ENCODE results near the gene COIL.
A peak's percentile ranks its signal among the peaks of the same experiment; 100 is the strongest.
"Not testable (repeated sequence)": the region's sequence is repeated elsewhere in the genome, so short reads cannot be mapped to it uniquely, and the experiment has no call there.

COIL gene

DNA sequence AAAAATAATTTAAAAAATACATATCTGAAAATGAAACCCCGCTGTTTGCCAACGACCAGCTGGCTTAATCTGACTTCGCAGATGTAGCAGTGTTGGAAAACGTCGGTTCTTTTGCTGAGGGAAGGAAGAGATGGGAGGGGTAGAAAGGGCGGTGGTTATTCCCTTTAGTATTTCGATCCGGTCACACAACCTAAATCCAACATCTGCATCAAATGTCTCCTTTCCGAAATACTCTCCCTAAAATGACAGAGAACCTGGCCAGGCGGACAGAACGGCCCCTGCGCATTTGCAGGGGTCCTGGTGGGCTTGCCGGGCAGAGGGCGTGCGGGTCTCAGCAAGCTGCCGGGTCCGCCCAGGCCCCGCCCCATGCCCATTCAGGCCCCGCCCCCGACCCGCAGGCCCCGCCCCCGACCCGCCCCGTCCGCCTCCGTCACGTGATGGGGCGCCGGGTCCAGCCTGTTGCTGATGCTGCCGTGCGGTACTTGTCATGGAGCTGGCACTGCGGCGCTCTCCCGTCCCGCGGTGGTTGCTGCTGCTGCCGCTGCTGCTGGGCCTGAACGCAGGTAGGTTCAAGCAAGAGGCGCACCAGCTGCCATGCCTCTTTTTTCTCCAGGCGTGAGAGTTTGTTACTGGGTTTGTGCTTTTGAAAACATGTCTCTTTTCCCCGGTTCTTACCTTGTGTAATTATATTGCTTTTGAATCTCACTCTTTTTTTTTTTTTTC is 17.0 kb upstream of the COIL start, which contains the start of gene SCPEP1:
Gene SCPEP1 (plus strand): TSS at position 459 of the 723 bp plus-strand sequence. CDS start 29 bp downstream, at position 488.
- DNase-seq: peak; percentile 72

DNA sequence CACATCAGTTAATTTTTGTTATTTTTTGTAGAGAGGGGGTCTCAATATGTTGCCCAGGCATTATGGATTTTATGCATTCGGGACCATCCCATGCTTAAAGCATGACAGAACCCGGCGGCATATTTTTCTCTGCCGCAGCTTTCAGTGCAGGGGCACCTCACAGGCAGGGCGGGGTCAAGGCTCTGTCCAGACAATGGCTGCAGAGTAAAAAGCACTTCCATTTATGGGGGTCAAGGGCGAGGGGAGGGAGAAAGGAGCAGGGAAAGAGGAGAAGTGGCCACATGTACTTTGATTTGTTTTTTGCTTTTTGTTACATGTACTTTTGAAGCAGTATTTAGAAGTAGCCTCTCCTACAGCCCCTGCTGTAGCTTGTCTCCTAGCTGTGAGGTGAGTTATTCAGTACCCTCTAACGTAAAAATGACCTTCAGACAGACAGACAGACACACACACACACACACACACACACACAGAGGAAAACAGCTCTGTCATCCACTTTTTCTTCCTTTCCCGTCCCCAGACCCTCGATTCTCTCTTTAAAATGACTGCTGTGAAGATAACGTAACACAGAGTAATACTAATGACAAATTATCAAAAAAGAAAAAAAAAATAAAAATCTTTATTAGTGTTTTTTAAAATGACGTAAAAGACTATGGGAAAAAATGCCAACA is 16.2 kb upstream of the COIL start:
- no peak for DNase-seq

DNA sequence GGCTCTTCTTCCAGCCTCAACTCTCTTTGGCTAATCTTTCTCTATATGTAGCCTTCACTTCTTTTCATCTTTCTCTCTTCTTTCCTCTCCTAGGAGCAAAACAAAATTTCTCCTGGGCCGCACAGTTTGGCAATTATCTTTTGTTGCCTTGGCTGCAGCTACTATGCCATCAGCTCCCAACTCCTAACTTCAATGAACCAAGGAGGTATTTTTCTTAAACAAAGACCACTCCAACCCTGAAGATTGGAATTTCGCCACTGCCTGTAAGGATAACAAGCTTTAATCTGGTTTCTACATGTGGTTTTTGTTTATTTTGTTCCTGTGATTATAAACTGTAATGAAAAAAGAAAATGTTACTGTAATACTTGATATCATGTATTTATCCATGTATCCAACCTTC is 14.8 kb upstream of the COIL start:
- no peak for DNase-seq

DNA sequence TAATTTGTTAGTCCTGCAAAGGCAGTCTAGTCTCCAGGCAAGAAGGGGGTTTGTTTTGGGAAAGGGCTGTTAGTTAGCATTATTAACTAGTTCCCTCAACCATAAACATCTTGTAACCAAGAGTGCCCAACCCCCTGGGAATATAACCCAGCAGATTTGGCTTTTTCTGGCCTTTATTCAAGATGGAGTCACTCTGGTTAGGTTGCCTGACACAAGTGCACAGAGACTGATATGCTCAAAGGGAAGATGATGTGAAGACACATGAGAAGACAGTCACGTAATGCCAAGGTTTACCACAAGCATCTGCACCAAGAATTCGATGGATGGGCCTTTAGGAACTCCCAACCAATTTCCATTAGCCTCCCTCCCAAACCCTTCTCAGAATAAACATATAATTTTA is 13.2 kb upstream of the COIL start:
- DNase-seq: no peak

DNA sequence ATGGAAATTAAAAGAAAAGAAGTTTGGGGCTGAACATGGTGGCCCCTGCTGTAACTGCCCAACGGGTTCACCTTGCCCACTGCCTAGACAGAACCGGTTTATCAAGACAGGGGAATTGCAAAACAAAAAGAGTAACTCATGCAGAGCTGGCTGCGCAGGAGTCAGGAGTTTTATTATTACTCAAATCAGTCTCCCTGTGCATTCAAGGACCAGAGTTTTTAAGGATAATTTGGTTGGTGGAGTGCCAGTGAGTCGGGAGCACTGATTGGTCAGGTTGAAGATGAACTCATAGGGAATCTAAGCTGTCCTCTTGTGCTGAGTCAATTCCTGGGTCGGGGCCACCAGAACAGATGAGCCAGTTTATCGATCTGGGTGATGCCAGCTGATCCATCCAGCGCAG is 12.7 kb upstream of the COIL start:
- DNase-seq: no peak

DNA sequence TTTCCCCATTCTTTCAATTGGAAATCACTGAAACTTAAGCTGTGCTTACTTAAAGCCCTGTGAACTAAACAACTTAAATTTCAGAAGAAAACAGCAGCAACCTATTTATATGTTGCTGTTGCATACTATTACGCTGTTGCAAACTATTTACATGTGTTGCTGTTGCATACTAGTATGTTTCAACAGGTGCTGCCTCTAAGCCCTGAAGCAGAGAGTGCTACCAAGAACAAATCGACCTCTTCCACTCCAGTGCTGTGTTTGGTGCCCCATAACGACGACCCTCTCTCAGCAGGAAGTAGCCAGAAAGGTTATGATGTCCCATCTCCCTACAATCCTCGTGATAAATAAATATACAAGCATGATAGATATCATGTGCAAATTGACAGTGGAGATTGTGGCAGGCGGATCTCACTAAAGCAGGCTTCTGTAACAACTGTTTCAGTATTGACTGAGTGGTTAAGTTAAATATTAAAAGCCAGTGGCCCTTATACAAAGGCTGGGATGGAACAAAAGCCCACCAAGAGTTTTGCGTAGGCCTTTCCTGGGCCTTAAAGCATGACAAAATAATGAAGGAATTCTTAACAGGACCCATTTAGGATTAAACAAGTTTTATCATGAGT is 11.4 kb upstream of the COIL start:
- no peak for DNase-seq

DNA sequence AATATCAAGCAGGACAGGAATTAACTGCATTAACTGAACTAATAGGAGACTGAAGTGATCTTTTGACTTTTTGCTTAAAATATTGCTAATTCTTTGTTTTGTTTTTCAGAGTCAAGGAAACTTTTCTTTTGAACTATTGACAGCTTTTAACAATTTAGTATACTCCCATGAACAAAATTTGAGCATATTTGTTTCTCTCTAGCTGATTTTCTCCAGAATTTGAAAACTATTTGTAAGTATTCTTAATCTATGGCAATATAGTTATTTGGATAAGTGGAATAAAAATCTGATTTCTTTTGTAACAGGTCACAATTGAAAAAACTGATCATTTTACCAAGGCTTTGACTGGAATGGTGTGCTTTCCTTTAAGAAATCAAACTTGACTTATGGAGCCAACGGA is 10.1 kb upstream of the COIL start:
- DNase-seq: no peak

DNA sequence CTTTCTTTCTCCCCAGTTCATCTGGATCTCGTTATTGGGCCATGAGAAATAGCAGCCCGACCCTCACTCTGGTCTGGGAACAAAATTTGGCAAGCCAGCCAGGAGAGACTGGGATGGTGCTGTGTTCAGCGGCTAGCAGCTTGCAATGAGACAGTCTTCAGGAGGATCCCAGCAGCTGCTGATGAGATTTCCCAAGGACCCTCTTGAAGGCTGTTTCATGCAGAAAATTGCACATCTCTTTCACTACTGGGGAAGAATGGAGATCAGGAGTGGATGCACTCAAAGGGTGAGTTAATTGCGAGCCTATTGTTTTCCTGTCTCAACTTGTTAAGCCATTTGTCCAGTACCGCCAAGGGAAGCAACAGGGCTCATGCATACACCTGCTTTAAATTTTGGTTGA is 5.5 kb upstream of the COIL start:
- DNase-seq: no peak

DNA sequence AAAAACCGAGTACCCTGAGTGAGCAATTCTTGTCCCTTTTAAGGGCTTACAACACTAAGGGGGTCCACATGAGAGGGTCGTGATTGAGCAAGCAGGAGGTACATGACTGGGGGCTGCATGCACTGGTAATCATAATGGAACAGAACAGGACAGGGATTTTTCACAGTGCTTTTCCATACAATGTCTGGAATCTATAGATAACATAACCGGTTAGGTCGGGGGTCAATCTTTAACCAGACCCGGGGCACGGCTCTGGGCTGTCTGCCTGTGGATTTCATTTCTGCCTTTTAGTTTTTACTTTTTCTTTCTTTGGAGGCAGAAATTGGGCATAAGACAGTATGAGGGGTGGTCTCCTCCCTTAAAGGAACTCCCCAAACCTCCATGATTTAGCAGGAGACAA is 4.8 kb upstream of the COIL start:
- not testable (repeated sequence) for DNase-seq

DNA sequence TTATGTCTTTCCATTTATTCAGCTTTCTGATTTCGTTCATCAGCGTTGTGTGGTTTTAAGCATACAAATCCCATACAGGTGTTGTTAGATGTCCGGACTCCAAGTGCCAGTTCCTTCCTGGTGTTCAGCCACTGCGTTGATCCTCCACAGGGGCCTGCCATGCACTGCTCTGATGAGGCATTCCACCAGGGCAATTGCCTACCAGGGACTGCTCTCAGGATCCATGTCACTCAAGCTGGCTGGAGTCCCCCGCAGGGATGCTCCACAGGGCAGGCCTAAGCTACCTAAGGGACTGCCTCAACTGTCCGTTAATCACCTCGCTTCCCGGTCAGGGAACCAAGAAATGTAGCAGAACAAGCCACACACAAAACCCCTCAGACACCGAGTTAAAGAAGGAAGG is 4.4 kb upstream of the COIL start:
- not testable (repeated sequence) for DNase-seq

DNA sequence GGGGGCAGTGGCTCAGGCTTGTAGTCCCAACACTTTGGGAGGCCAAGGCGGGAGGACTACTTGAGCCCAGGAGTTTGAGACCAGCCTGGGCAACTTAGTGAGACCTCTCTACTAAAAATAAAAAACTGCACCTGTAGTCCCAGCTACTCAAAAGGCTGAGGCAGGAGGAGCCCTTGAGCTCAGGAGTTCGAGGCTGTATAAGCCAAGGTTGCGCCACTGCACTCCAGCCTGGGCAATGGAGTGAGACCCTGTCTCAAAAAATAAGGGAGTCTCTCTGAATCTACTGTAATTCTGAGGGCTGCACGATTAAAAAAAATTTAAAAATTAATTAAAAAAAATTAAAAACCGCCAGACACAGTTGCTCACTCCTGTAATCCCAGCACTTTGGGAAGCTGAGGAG is 3.9 kb downstream of the COIL start:
- no peak for DNase-seq

DNA sequence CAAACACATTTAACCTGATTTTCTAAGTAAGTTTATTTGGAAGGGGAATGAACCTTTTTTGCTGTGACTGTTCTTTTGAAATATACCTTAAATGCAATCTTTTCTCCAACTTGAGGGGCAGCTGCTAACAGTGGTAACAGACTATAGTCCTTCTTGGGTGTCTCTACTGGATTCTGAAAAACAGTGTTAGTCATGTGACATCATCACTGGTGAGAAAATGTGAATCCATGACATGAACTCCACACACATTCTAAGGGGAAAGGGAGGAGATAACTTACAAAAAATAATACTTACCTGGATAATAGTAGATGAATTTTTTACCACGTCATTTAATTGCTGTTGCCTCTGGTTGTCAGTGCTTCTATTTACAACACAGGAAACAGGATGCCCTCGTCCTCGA is 11.3 kb downstream of the COIL start:
- DNase-seq: no peak

DNA sequence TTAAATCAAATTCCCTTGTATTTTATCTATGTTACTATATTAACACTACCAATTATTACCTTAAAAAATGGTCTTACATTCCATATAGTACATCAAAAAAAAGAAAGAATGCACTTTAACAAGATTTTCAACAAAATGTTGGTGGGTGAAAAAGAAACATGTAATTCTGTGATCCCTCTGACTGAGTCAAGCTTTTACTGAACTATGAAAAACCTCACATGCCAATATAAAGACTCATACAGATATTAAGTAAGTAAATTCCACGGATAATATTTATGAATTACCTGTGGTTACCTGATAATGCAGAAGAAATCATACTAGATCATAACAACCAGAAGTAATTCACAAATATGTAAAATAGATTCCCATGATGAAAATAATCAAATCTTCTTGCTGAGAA is 12.4 kb downstream of the COIL start:
- no peak for DNase-seq

DNA sequence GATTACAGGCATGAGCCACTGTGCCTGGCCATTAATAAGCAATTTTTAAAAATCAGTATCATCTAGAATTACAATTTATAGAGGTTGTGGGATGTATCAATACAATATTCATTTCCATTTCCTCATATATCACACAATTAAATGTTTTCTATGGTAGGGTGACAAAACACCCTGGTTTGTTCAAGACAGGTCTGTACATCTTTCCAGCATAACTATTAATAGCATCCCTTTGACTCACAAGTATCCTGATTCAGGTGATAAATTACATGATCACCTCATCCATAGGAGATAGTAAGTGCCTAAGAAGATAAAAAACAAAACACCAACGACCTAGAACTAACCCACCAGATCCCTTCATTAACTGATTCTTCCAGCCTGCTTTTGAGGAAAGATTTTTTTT is 13.1 kb downstream of the COIL start:
- DNase-seq: no peak

DNA sequence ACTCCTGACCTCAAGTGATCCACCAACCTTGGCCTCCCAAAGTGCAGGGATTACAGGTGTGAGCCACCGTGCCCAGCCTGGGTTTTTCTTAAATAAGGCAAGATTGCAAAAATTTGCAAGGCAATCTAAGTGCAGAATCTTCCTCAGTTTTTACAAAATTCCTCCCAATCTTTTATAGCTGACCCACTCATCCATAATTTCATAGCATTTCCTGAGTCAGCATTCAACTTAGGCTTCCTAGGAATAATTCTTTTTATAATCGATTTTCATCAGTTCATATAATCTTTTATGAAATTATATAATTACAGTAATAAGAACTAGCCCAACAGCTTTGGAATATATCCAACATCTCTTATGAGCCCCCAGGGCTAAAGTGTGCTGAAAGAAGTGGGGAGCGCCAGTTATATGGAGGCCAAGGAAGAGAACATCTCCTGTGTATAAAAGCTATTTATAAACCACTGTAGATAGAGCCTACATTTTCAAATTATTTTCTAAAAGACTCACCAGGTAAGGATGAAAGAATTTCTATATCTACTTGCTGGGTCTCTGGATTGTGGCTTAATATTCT is 14.8 kb downstream of the COIL start:
- DNase-seq: no peak

DNA sequence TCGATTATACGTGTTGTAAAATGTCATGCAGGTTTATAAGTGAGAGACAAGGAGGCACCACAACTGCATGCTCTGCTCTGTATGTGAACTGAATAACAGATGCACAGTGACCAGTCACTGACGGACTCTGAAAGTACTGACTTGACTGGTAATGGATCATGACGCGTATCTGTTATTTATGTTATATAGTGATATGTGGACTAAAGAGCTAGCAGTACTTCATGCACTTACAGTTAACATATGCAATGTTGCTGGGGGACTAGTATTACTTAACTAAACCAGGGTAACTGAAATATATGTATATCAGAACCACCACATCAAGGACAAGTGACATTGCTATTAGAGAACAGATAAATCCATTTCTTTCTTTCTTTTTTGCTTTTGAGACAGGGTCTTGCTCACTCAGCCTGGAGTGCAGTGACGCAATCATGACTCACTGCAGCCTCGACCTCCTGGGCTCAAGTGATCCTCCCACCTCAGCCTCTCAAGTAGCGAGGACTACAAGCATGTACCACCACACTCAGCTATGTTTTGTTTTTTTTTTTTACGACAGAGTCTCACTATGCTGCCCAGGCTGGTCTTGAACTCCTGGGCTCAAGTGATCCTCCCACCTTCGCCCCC is 17.2 kb downstream of the COIL start:
- no peak for DNase-seq

DNA sequence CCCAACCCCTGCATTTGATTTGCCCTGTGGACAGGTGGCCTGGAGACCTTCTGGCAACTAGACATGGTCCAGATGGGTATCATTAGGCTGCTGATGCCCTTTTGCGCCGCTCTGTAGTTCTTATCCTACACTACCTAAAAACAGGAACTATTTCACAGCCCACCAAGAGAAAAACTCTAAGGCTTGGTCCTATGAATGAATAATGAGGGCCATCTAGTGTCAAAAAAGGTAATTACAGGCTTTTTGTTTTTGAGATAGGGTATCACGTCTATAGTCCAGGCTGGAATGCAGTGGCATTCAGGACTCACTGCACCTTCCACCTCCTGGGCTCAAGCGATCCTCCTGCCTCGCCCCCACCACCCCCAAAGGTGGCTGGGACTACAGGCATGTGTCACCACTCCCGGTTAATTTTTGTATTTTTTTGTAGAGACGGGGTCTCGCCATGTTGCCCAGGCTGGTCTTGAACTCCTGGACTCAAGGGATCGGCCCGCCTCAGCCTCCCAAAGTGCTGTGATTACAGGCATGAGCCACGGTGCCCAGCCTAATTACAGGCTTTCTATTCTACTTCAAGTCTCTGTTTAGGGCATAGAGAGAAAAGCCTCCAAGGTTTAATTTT is 20.9 kb downstream of the COIL start:
- DNase-seq: no peak

DNA sequence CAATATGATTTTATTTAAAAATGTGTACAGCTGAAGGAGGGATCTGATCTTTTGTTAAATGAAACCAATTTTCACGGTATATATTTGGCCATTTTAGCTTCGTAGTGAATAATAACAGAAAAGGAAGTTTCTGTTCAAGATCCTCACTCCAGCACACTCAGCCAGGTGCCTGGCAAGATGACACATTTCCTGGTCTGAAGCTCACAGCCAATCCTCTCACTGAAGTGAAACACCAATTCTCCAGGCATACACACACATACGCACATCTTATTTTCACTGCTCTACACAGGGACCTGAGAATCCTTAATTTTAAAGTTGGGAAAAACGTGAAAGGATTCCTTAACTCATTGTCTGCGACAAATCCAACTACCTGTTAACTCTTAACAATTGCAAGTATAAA is 22.6 kb downstream of the COIL start:
- not testable (repeated sequence) for DNase-seq

DNA sequence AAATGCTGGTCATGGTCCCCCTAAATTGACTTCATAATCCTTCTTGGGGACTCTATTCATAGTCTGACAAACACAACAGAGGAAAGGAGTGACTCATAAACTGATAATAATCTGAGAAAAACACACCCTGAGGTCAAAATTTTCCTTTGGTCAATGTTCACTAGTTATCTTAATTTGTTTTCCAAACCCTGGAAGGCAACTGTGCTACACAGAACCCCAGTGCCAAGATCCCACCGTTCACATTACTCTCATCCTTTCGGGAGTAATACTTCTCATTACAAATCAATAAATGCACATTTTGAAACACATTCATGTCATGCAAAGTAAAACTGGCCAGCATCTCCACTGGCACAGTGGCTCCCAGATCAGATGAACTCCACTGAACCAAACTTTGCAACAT is 23.2 kb downstream of the COIL start:
- no peak for DNase-seq

DNA sequence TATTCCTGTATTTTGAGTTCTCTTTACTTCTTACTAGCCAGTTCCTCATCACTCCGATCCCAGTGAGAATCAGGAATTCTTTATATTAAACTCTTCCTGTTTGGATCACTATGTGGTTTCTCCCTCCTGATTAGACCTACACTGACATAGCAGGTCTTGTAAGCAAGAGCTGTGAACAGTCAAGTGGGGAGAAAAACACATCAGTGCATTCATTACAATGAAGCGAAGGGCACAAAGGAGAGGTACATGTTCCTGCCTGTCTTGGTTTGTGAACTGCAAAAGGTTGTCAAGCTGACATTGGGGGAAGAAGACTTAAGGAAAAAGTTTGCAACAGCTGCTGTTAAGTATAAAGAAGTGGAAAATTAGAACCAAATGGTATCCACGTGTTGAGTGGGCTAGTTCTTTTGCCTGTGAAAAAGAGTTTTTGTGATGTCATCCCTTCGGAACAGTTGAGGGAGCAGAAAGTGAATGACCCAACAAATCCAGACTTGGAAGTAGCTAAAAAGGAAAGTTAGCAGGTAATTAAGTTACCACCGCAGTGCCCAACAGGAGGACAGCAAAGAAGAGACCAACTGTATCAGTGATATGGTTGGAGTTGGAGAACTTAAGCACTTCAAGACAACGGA is 24.0 kb downstream of the COIL start:
- no peak for DNase-seq

DNA sequence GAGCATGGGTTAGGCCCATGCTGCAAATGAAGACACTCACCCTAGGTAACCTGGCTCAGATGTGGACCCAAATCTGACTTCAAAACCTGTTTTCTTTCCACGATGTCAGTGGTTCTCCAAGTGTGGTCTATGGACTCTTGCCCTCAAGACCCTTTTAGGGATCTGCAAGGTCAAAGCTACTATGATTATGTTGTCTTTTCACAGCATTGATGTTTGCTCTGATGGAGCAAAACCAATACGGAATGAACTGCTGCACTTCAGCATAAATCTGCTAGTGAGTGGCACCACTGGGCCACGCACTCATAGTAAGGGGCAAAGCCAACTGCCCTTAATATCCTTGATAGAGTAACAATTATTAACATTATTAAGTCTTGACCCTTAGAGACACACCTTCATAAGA is 25.4 kb downstream of the COIL start:
- no peak for DNase-seq

DNA sequence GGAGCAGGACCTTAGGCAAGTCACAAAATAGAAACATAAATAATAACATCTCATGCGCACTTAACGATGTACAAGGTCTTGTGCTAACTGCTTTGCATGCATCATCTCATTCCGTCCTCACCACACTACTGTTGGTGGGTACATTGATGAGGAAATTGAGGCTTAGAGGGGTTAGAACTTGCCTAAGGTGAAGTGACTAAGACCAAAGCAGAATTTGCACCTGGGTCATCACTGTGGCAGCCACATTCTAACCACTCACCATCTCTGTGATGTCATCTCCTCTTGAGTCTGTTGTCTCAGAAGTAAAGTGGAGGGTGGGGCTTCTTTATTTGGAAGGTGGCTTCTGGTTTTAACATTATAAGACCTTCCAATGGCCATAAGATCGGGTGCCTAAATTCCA is 26.6 kb downstream of the COIL start:
- no peak for DNase-seq

DNA sequence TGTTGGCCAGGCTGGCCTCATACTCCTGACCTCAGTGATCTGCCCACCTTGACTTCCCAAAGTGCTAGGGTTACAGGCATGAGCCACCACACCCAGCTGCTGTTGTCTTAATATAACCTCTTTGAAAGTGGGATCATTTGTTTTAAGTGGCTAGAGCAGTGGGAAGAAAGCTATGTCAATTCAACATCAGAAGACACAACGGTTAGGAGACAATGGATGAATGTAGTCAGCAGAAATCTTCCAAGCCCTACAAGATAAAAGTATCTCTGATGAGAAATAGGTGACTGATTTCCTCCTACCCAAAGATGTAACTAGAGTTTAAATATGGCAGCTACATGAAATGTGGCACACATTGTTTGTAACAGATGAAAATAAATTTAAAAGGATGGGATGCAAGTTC is 27.0 kb downstream of the COIL start:
- no peak for DNase-seq
